ENCODE results near the gene ACTN4.
"Not testable (repeated sequence)": the region's sequence is repeated elsewhere in the genome, so short reads cannot be mapped to it uniquely, and the experiment has no call there.

The ACTN4 gene

GRCh38 chr19:38742296-38742695 is 94.8 kb downstream of the ACTN4 start:
- DNase-seq (no peak), ATAC-seq (no peak)
- Mint-ChIP-seq H3K4me1 (peaks cover 21% of the 10 kb centered on the region), H3K27me3 (peaks cover 8% of the 10 kb centered on the region), H3K9me3 (no peaks in the 10 kb centered on the region), H3K4me3 (no peak overlapping the region), H3K27ac (no peak overlapping the region)

DNA sequence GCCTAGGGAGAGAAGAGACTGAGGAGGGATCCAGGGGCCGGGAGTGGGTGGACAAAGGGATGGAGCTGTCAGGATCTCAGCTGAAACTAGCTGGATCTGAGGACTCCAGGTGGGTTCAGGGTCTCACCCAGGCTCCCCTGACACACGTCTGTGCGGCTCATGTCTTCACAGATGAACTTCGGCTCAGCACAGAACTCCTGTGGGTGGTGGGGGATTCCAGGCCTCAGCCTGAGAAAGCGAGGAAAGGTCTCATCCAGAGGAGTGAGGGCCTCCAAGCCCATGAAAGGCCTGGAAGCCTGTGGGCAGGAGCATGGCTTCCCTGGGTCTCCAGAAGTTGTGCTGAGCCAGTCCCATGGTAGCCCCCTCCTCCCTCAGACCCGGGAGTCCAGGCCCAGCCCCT is 95.5 kb downstream of the ACTN4 start:
- H3K9me3 Mint-ChIP-seq = no peaks in the 10 kb centered on the region

GRCh38 chr19:38743394-38744297 is 96.2 kb downstream of the ACTN4 start:
- peak overlapping the region in 1 of 2 donors; percentile 95 for H3K27ac Mint-ChIP-seq
- no peak for DNase-seq
- no peaks in the 10 kb centered on the region for H3K27me3 Mint-ChIP-seq
- no peaks in the 10 kb centered on the region for H3K9me3 Mint-ChIP-seq
- no peak overlapping the region for H3K4me3 Mint-ChIP-seq
- H3K4me1 Mint-ChIP-seq = peaks cover 14% of the 10 kb centered on the region
- no peak for ATAC-seq

More for the DNA sequence above, 95.5 kb downstream of the ACTN4 start:
- H3K4me3 Mint-ChIP-seq = no peak overlapping the region
- ATAC-seq = no peak
- peaks cover 2% of the 10 kb centered on the region for H3K27me3 Mint-ChIP-seq
- no peak for DNase-seq
- H3K27ac Mint-ChIP-seq = no peak overlapping the region
- peaks cover 16% of the 10 kb centered on the region for H3K4me1 Mint-ChIP-seq

DNA sequence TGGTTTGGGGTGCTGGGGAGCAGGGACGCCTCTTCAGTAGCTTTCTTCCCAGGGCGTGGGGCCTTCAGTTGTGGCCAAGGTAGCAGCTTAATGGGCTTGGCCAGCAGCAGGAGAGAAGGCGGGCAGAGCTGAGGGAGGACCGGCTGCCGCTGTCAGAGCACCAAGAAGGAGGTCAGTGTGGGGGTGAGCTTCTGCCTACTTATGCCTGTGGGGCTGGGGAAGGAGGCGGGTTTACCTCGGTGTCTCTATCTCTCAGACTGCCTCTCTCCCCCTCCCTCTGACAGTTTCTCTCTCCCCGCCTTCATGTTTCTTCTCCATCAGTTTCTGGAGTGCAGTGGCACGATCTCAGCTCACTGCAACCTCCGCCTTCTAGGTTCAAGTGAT is 96.8 kb downstream of the ACTN4 start, which contains the start of gene CAPN12:
TSS of gene CAPN12 (minus strand) at position 177 of the 384 bp plus-strand sequence. CDS start 309 bp downstream, outside the sequence.
- H3K4me1 Mint-ChIP-seq = peaks cover 9% of the 10 kb centered on the region

DNA sequence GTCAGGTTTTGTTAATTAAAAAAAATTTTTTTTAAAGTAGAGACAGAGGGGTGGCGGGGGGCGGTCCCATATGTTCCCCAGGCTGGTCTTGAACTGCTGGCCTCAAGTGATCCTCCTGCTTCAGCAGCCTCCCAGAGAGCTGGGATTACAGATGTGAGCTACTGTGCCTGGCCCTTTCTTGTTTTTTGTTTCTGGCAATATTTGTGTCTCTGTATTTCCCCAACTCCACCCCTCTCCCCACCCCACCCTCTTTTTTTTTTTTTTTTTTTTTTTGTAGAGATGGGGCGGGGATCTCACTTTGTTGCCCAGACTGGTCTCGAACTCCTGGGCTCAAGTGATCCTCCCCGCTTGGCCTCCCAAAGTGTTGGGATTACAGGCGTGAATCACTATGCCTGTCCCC is 97.4 kb downstream of the ACTN4 start:
- ATAC-seq (no peak), DNase-seq (no peak)
- Mint-ChIP-seq H3K9me3 (no peaks in the 10 kb centered on the region), H3K4me1 (peaks cover 3% of the 10 kb centered on the region), H3K27me3 (no peaks in the 10 kb centered on the region), H3K4me3 (no peak overlapping the region), H3K27ac (no peak overlapping the region)

More for the DNA sequence above, 96.8 kb downstream of the ACTN4 start, which contains the start of gene CAPN12:
- Mint-ChIP-seq H3K27me3 (no peaks in the 10 kb centered on the region), H3K4me3 (no peak within 1 kb of the TSS), H3K27ac (peak within 1 kb of the TSS in 1 of 2 donors; percentile 95), H3K9me3 (no peaks in the 10 kb centered on the region)
- ATAC-seq (no peak), DNase-seq (no peak)

- H3K4me1 Mint-ChIP-seq = no peaks in the 10 kb centered on the region
- no peaks in the 10 kb centered on the region for H3K9me3 Mint-ChIP-seq
- H3K4me3 Mint-ChIP-seq = no peak overlapping the region
- H3K27me3 Mint-ChIP-seq = peaks cover 3% of the 10 kb centered on the region
- DNase-seq (no peak), ATAC-seq (no peak)
- no peak overlapping the region for H3K27ac Mint-ChIP-seq
These were observed 97.9 kb downstream of the ACTN4 start for GRCh38 chr19:38745316-38745715.

- not testable (repeated sequence) for ATAC-seq, H3K4me1 Mint-ChIP-seq, DNase-seq, H3K4me3 Mint-ChIP-seq, H3K27ac Mint-ChIP-seq, H3K9me3 Mint-ChIP-seq
- peaks cover 12% of the 10 kb centered on the region for H3K27me3 Mint-ChIP-seq
These were observed 106.3 kb downstream of the ACTN4 start for GRCh38 chr19:38753783-38754182.

DNA sequence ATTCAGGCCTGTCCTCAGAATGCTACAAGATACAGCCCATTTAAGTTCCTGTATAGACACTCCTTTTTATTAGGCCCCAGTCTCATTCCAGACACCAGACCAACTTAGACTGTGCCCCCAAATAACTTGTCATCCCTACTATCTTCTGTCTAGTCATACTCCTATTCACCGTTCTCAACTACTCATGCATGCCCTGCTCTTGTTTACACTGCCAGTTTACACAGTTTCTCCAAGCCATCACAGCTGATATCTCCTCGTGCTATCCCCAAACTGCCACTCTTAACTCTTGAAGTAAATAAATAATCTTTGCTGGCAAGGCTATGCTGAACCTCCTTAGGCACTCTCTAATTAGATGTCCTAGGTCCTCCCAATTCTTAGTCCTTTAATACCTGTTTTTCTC is 106.7 kb downstream of the ACTN4 start:
- H3K27me3 Mint-ChIP-seq = peaks cover 12% of the 10 kb centered on the region
- ATAC-seq, H3K27ac Mint-ChIP-seq: not testable (repeated sequence)

GRCh38 chr19:38759590-38760003 is 112.1 kb downstream of the ACTN4 start:
- ATAC-seq (no peak), DNase-seq (no peak)
- H3K9me3 Mint-ChIP-seq = no peaks in the 10 kb centered on the region
- peak overlapping the region in 1 of 2 donors; percentile 6 for H3K27ac Mint-ChIP-seq
- H3K4me3 Mint-ChIP-seq = no peak overlapping the region
- H3K27me3 Mint-ChIP-seq = no peaks in the 10 kb centered on the region
- H3K4me1 Mint-ChIP-seq = no peaks in the 10 kb centered on the region

More for the DNA sequence above, 106.7 kb downstream of the ACTN4 start:
- not testable (repeated sequence) for H3K9me3 Mint-ChIP-seq, H3K4me1 Mint-ChIP-seq, H3K4me3 Mint-ChIP-seq, DNase-seq

- not testable (repeated sequence) for H3K27ac Mint-ChIP-seq, ATAC-seq, H3K27me3 Mint-ChIP-seq, H3K4me1 Mint-ChIP-seq, H3K4me3 Mint-ChIP-seq, DNase-seq, H3K9me3 Mint-ChIP-seq
These were observed 113.5 kb downstream of the ACTN4 start for GRCh38 chr19:38760805-38761517.

- not testable (repeated sequence) for H3K27me3 Mint-ChIP-seq, ATAC-seq, H3K9me3 Mint-ChIP-seq, H3K4me3 Mint-ChIP-seq, H3K4me1 Mint-ChIP-seq, H3K27ac Mint-ChIP-seq, DNase-seq
These were observed 114.5 kb downstream of the ACTN4 start for GRCh38 chr19:38761884-38762389.

- H3K4me3 Mint-ChIP-seq = no peak overlapping the region
- H3K27me3 Mint-ChIP-seq = no peaks in the 10 kb centered on the region
- DNase-seq (no peak), ATAC-seq (no peak)
- no peak overlapping the region for H3K27ac Mint-ChIP-seq
- no peaks in the 10 kb centered on the region for H3K9me3 Mint-ChIP-seq
- no peaks in the 10 kb centered on the region for H3K4me1 Mint-ChIP-seq
These were observed 116.4 kb downstream of the ACTN4 start for GRCh38 chr19:38763795-38764220.

DNA sequence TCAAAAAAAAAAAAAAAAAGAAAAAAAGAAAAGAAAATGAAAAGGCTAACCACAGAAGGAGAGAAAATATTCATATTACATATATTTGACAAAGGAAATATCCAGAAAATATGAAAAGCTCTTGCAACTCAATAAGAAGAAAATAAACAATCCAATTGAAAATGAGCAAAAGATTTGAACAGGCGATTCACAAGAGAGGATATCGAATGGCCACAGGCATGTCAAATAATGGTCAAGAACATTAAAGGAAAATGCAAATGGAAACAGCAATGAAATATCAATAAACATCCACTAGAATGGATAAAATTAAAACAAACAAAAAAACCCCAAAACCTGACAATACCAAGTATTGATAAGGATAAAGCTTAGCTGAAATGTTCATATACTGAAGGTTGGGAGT is 117.8 kb downstream of the ACTN4 start:
- no peaks in the 10 kb centered on the region for H3K27me3 Mint-ChIP-seq
- ATAC-seq (no peak), DNase-seq (no peak)
- no peak overlapping the region for H3K27ac Mint-ChIP-seq
- H3K4me1 Mint-ChIP-seq = peaks cover 9% of the 10 kb centered on the region
- no peaks in the 10 kb centered on the region for H3K9me3 Mint-ChIP-seq
- H3K4me3 Mint-ChIP-seq = no peak overlapping the region

GRCh38 chr19:38766276-38767047 is 119.0 kb downstream of the ACTN4 start:
- H3K4me1 Mint-ChIP-seq = peaks cover 9% of the 10 kb centered on the region
- no peak overlapping the region for H3K27ac Mint-ChIP-seq
- ATAC-seq (no peak), DNase-seq (no peak)
- H3K27me3 Mint-ChIP-seq = no peaks in the 10 kb centered on the region
- H3K9me3 Mint-ChIP-seq = no peaks in the 10 kb centered on the region
- no peak overlapping the region for H3K4me3 Mint-ChIP-seq

- ATAC-seq (peak; percentile 89), DNase-seq (peak; percentile 92 to 95)
- H3K9me3 Mint-ChIP-seq = no peaks in the 10 kb centered on the region
- H3K4me3 Mint-ChIP-seq = peak overlapping the region; percentile 80 to 83
- H3K27ac Mint-ChIP-seq = peak overlapping the region; percentile 87 to 88
- no peaks in the 10 kb centered on the region for H3K27me3 Mint-ChIP-seq
- H3K4me1 Mint-ChIP-seq = peaks cover 14% of the 10 kb centered on the region
These were observed 122.3 kb downstream of the ACTN4 start for GRCh38 chr19:38769635-38770211.

Data from stimulated activated naive CD8-positive, alpha-beta T cell treated with anti-CD3 and anti-CD28 coated beads, Interleukin-15, amount 100 ng/mL, for 72 hours (primary cell).